DOHH2 (cell line): ENCODE results near the gene UGT8.

Experiments used
- H3F3A ChIP-seq: fragments of 200-600 bp; sonication (generic), shearing (Covaris generic); 2 replicates; pipeline ENCODE4 v1.6.0; 2016; ENCODE audit warnings: antibody characterized with exemption, mild to moderate bottlenecking; ENCODE audit not compliant: control insufficient read depth, insufficient read depth
- H3K27ac ChIP-seq: fragments of 200-600 bp; sonication (generic); 2 replicates; pipeline ENCODE4 v1.5.1; 2014; ENCODE audit warnings: low read depth, mild to moderate bottlenecking, low read length, moderate library complexity
- H3K27me3 ChIP-seq: fragments of 200-600 bp; sonication (generic); 2 replicates; pipeline ENCODE4 v1.6.1; 2014; ENCODE audit warnings: mild to moderate bottlenecking, low read length, mixed read lengths; ENCODE audit not compliant: control insufficient read depth
- H3K36me3 ChIP-seq: fragments of 200-600 bp; sonication (generic); 2 replicates; pipeline ENCODE4 v1.6.1; 2014; ENCODE audit warnings: mild to moderate bottlenecking, low read length, moderate library complexity, mixed read lengths; ENCODE audit not compliant: control insufficient read depth
- H3K4me1 ChIP-seq: fragments of 200-600 bp; sonication (generic); 2 replicates; pipeline ENCODE4 v1.6.1; 2014; ENCODE audit warnings: mild to moderate bottlenecking, low read length, mixed read lengths; ENCODE audit not compliant: control insufficient read depth
- H3K4me2 ChIP-seq: fragments of 200-600 bp; sonication (generic); 2 replicates; pipeline ENCODE4 v1.6.0; 2014; ENCODE audit warnings: mild to moderate bottlenecking, low read length, moderate library complexity
- H3K4me3 ChIP-seq: fragments of 200-600 bp; sonication (generic); 2 replicates; pipeline ENCODE4 v1.5.1; 2014; ENCODE audit warnings: mild to moderate bottlenecking, low read length, mixed read lengths
- H3K79me2 ChIP-seq: fragments of 200-600 bp; sonication (generic); 2 replicates; pipeline ENCODE4 v1.6.1; 2014; ENCODE audit warnings: mild to moderate bottlenecking, low read length, mixed read lengths; ENCODE audit not compliant: control insufficient read depth
- H3K9me2 ChIP-seq: fragments of 200-600 bp; sonication (generic); replicated peaks from 2 replicates; pipeline ENCODE4 v1.6.1; 2014; ENCODE audit warnings: mild to moderate bottlenecking, low read length, mixed read lengths; ENCODE audit not compliant: control insufficient read depth
- H3K9me3 ChIP-seq: fragments of 200-600 bp; sonication (generic); 2 replicates; pipeline ENCODE4 v1.6.1; 2014; ENCODE audit warnings: antibody characterized with exemption, low read length, mixed read lengths; ENCODE audit not compliant: control insufficient read depth, insufficient read depth
- H4K20me1 ChIP-seq: fragments of 200-600 bp; sonication (generic); 2 replicates; pipeline ENCODE4 v1.6.0; 2014; ENCODE audit warnings: low read depth, mild to moderate bottlenecking, antibody characterized with exemption, low read length, moderate library complexity; ENCODE audit not compliant: control insufficient read depth, insufficient read depth
- CTCF ChIP-seq: fragments of 200-600 bp; sonication (generic); IDR thresholded peaks from one replicate; pipeline ENCODE4 v1.5.1; 2014; ENCODE audit warnings: antibody characterized with exemption, mild to moderate bottlenecking, low read depth, low read length; ENCODE audit not compliant: poor library complexity, severe bottlenecking
- EZH2phosphoT487 ChIP-seq: fragments of 200-600 bp; sonication (generic); IDR thresholded peaks from 2 replicates; pipeline ENCODE4 v1.6.1; 2017; ENCODE audit warnings: borderline replicate concordance, mild to moderate bottlenecking, antibody characterized with exemption, low read length, moderate library complexity, mixed read lengths

The UGT8 gene

GRCh38 chr4:114600672-114601071 lies 2.1 kb downstream of the UGT8 start:
- H3K79me2 ChIP-seq: peaks cover 65% of the 10 kb centered on the region
- no peaks in the 10 kb centered on the region for H3K27me3 ChIP-seq
- H3K4me3 ChIP-seq: peak overlapping the region; percentile 91
- H3K4me1 ChIP-seq: peaks cover 57% of the 10 kb centered on the region
- peak overlapping the region; percentile 72 for H3K4me2 ChIP-seq
- no peaks in the 10 kb centered on the region for H3K9me2 ChIP-seq
- TF ChIP-seq EZH2phosphoT487 (no peak), CTCF (no peak)
- H3F3A ChIP-seq: peaks cover 36% of the 10 kb centered on the region
- H4K20me1 ChIP-seq: no peaks in the 10 kb centered on the region
- H3K9me3 ChIP-seq: no peaks in the 10 kb centered on the region
- peak overlapping the region; percentile 93 for H3K27ac ChIP-seq
- peaks cover 16% of the 10 kb centered on the region for H3K36me3 ChIP-seq

GRCh38 chr4:114601304-114602052 lies 2.9 kb downstream of the UGT8 start:
- TF ChIP-seq CTCF (no peak), EZH2phosphoT487 (no peak)
- no peaks in the 10 kb centered on the region for H3K9me2 ChIP-seq
- peak overlapping the region; percentile 72 for H3K4me2 ChIP-seq
- peaks cover 65% of the 10 kb centered on the region for H3K4me1 ChIP-seq
- H3K79me2 ChIP-seq: peaks cover 73% of the 10 kb centered on the region
- no peaks in the 10 kb centered on the region for H3K27me3 ChIP-seq
- H3F3A ChIP-seq: peaks cover 36% of the 10 kb centered on the region
- peak overlapping the region; percentile 93 for H3K27ac ChIP-seq
- H3K4me3 ChIP-seq: peak overlapping the region; percentile 91
- no peaks in the 10 kb centered on the region for H3K9me3 ChIP-seq
- peaks cover 16% of the 10 kb centered on the region for H3K36me3 ChIP-seq
- H4K20me1 ChIP-seq: no peaks in the 10 kb centered on the region

- Histone ChIP-seq H3K9me2 (no peaks in the 10 kb centered on the region), H3F3A (peaks cover 30% of the 10 kb centered on the region), H3K27me3 (no peaks in the 10 kb centered on the region), H4K20me1 (peaks cover 6% of the 10 kb centered on the region; the same call in 1 of the 2 replicates), H3K4me2 (peak overlapping the region; percentile 72), H3K4me3 (peak overlapping the region; percentile 91), H3K27ac (peak overlapping the region; percentile 93), H3K9me3 (no peaks in the 10 kb centered on the region), H3K4me1 (peaks cover 70% of the 10 kb centered on the region), H3K36me3 (peaks cover 23% of the 10 kb centered on the region), H3K79me2 (peaks cover 94% of the 10 kb centered on the region)
- no peak for TF ChIP-seq CTCF
- TF ChIP-seq EZH2phosphoT487: no peak
These were observed 4.9 kb downstream of the UGT8 start for GRCh38 chr4:114603497-114603896.
